ENCODE data around the gene ZNF774. TPM values are rescaled to one million over a fixed set of nuclear protein-coding genes. Genes with fewer than 3 reads are reported as not detected.
"Not testable (repeated sequence)": the region's sequence is repeated elsewhere in the genome, so short reads cannot be mapped to it uniquely, and the experiment has no call there.

The ZNF774 gene
- total RNA-seq, 1 experiment from 2014 or later, result 2.2 TPM

DNA sequence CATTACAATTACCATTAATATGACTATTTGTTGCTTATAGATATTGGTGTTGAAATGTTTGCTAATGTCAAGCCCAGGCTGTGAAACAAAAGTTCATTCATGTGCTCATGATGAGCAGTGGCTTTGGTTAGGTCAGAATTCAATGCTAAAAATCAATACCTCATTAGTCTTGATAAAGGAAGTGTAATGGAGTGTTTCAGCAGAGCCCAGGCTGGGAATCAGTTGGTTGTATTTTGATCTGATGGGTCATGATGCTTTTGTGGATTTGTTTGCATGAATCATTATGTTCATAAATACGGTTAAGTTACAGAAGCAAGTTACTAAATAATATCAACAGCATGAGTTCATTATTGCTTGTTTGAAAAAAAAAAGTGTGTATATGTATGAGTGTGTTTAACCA, 13.6 kb upstream of the ZNF774 start:
- no peak for DNase-seq (ENCODE audit: low read depth, low spot score)
- in situ Hi-C loops (cut with HindIII; ENCODE audit: low pct_unique_long_range_greater_than_20kb, low sequenced_read_pairs), result no loop called here

DNA sequence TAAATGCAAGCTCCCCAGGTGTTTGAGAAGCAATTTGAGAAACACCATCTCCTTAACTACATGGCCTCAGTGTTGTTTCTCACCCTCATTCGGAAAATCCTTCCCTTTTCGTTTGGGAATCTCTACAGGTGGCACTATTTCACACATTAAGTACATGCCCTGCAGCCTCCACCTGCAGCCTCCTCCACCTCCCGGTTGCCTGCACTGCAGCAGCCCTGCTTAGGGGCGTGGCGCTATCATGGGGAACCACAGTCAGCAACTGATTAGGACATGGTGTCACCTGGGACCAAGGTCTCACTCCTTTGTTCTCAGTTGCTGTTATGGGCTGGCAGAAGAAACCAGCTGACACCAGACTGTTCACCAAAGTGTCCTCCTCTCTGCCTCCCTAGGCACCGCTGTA, 11.7 kb upstream of the ZNF774 start:
- no peak for DNase-seq (ENCODE audit: low read depth, low spot score)
- in situ Hi-C loops (cut with HindIII; ENCODE audit: low pct_unique_long_range_greater_than_20kb, low sequenced_read_pairs), result no loop called here

DNA sequence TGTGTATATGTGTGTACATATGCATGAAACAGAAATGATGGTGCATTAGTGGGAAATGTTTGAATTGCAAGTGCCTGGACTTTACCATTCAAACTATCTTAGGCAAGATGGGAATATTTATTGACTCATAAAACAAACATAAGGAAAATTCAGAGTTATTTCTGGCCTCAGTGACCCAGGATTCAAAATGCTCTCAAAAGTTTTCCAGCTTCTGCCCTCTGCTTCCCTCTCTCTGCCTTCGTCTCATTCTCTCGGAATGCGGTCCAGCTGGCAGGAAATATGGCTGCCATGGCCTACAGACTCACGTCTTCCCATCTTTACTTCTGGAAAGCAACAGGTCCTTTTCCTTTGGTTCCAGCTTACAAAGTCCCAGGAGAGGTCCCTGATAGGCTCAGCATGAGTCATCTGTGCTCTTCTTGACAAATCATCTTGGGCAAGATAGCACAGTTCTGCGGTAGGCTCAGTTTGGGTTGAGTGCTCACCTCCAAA, 8.7 kb upstream of the ZNF774 start:
- DNase-seq (ENCODE audit: low read depth, low spot score), result no peak
- in situ Hi-C loops (cut with HindIII; ENCODE audit: low pct_unique_long_range_greater_than_20kb, low sequenced_read_pairs), result no loop called here

DNA sequence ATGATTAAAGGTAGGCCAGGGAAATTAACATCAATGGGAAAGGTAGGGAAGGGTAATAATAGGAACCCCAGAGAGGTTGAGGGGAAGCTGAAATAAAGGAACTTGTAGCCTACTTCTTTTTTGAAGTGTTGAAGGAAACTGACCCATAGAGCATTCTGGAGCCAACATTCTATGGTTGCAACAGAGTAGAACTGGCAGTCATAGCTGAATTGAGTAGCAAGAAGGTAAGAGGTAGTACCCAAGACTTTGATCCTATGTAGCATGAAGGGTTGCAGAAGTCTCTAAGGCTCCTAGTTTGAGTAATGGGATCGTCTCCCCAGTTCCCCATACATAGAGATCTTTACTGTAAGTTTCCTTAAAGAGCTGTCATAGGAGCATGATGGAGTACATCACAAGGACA, 7.4 kb upstream of the ZNF774 start:
- no peak for DNase-seq (ENCODE audit: low read depth, low spot score)
- in situ Hi-C loops (cut with HindIII; ENCODE audit: low pct_unique_long_range_greater_than_20kb, low sequenced_read_pairs), result no loop called here

DNA sequence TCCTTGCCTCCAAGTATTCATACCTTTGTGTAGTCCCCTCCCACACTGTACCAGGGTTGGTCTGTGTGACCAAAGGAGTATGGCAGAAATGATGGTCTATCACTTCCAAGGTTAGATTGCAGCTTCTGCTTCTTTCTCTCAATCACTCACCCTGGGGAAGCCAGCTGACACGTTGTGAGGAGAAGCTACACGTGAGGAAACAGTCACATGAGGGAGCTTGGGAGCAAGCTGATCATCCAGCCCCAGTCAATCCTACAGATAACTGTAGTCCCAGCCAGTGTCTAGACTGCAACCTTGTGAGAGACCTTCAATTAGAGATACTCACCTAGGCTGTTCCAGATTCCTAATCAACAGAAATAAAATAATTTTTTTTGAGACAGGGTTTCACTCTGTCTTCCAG, 6.2 kb upstream of the ZNF774 start:
- in situ Hi-C loops (cut with HindIII; ENCODE audit: low pct_unique_long_range_greater_than_20kb, low sequenced_read_pairs), result no loop called here
- peak; percentile 26 for DNase-seq (ENCODE audit: low read depth, low spot score)

DNA sequence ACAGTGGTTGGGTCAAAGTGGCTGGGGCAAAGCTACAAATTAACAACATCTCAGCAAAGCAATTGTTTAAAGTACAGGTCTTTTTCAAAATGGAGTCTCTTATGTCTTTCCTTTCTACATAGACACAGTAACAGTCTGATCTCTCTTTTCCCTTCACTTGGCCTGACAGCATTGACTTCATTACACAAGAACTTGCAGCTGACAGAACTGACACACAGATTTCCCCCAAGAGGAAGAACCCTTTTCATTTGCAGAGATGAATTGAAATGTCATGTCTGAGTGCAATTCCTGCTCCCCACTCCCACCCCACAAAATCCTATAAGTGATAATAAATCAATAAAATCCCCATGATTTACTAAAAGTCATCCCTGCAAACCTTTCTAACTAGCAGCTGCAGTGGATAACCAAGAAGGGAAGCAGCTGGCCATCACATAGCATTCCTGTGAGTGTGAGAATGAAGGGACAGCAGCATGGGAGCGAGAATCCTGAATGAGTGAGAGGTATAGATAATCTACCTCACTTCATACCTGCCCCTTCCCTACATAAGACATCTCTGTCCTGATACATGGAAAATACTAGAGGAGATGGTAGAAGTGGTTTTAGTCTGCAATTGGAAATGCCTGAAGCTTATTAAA, 4.5 kb upstream of the ZNF774 start:
- DNase-seq (ENCODE audit: low read depth, low spot score); in situ Hi-C loops (cut with HindIII; ENCODE audit: low pct_unique_long_range_greater_than_20kb, low sequenced_read_pairs): not testable (repeated sequence)

DNA sequence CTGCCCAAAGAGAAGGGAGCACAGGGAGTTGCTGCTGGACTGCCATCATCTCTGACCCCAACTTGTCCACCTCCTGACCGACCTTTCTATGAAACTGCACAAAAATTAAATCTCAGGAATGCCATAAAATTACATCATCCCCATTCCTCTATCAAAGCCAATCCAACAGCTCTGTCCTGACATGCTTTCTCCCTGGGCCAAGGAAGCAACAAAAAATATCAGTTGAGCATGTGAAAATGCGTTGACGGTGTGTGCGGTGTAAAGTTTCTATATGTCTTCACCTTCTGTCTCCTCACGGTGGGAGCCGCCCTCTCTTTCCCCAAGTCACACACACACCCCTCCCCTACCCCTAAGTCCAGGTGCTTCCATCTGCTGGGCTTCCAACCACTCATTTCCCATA, 3.6 kb upstream of the ZNF774 start:
- in situ Hi-C loops (cut with HindIII; ENCODE audit: low pct_unique_long_range_greater_than_20kb, low sequenced_read_pairs), result no loop called here
- DNase-seq (ENCODE audit: low read depth, low spot score), result no peak

DNA sequence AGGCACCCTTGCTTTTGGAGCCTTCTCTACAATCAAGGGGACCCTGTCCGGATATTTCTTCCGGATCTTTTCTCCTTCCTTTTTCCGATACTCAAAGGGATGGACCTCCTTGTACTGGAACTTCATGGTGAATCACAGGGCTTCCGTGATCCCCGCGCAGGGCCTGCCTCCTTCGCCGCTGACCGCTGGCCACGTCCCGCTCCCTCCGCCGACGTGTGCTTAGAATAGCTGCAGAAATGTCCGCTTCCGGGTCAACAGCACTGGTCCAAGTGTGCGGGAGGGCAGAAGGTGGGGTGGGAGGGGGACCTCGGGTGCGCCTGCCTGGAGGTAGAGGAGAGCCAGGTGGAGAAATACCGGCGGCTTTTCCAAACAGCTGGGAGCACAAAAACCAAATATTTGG, 3.0 kb upstream of the ZNF774 start:
- in situ Hi-C loops (cut with HindIII; ENCODE audit: low pct_unique_long_range_greater_than_20kb, low sequenced_read_pairs), result no loop called here
- DNase-seq (ENCODE audit: low read depth, low spot score), result no peak

DNA sequence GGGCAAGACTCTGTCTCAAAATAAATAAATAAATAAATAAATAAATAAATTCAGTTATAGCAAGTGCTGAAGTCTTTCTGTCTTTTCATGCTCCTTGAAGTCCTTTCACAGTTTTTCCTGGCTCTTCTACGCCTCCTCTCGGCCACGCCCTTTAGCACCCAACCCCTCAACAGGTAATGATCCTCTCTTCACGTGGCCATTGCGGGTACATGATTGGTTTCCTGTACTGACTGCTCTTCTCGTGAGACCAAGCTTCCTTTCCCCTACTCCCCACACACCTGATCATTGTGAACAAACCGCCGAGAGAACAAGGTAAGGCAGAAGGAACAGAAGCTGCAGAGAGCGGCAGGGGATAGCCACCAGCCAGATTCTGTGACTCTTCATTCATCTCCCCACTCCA, 2.3 kb upstream of the ZNF774 start:
- DNase-seq (ENCODE audit: low read depth, low spot score), result no peak
- in situ Hi-C loops (cut with HindIII; ENCODE audit: low pct_unique_long_range_greater_than_20kb, low sequenced_read_pairs), result no loop called here

DNA sequence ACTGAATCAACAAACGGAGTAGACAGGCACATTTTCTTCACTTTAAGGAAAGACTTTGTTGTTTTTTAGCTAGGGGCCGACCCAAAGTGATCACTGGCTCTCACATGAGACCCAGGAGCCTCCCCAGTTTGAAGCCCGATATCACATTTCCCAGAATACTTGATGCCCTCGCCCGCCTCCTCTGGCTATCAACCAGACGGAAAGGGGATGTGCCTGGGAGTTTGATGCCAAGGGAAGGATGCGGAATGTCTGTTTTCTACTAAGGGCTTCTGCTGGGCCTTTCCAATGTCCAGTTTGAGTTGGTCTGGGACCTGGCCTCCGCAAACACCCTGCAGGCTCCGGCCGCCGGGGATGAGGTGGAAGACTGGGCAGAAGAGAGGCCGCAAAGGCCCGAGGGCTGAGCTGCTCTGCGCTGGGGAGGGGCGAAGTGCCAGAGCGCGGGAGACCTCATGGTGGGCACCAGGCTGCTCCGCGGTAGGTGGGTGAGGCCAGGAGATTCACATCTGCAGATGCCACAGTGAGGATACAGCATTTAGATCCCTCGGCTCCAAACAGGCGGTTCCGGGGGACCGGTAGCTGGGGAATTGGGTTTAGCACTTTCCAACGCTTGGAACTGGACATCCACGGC, 491 bp upstream of the ZNF774 start:
- in situ Hi-C loops (cut with HindIII; ENCODE audit: low pct_unique_long_range_greater_than_20kb, low sequenced_read_pairs), result no loop called here

DNA sequence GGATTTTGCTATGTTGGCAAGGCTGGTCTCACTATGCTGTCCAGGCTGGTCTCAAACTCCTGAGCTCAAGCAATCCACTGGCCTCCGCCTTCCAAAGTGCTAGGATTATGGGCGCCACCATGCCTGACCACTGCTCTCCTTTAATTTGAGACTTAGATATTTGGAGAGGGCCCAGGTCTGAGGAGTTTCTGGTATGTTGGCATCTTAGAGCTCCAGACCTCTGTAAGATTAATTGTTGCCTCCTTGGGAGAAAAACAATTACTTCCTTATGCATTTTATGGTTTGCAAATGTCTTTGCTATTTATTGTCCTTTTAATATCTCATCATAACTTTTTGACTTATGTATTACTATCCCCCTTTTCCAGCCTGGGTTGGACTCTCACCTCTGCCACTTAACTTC, 2.9 kb downstream of the ZNF774 start:
- in situ Hi-C loops (cut with HindIII; ENCODE audit: low pct_unique_long_range_greater_than_20kb, low sequenced_read_pairs), result no loop called here
- no peak for DNase-seq (ENCODE audit: low read depth, low spot score)

More for the DNA sequence above, 491 bp upstream of the ZNF774 start:
- no peak for DNase-seq (ENCODE audit: low read depth, low spot score)

DNA sequence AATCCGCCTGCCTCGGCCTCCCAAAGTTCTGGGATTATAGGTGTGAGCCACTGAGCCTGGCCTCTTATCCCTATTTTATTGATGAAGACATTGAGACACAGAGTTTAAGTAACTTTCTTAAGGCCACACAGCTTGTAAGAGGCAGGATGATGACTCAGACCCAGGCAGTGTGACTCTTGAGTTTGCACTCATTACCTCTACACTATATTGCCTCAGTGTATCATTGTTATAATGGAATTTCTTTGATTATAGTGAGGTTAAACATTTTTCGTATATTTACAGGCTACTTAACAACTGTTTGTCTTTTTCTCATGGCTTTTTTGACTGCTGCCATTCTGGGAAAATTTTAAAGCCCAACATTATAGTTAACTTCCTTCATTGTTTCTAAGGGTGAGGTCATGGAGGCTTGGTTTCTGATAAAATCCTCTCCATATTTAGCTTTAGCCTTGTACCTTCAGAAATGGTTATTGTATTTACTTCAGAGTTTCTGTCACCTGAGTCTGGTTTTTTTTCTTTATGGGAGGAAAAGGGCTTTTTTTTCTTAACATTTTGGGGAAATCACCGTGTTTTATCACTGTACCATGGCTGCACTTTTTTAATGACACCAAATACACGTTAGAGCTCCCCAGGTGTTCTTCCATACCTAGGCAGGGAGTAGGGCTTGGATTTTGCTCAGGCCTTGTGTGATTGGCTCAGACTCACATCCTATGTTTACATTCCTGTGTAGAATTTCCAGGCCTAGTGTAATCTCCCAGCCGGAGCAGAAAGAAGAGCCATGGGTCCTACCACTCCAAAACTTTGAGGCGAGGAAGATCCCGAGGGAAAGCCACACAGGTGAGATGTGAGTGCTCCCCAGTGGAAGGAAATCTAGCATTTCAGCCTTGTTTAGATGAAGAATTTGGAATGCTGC, 6.3 kb downstream of the ZNF774 start:
- in situ Hi-C loops (cut with HindIII; ENCODE audit: low pct_unique_long_range_greater_than_20kb, low sequenced_read_pairs), result no loop called here
- DNase-seq (ENCODE audit: low read depth, low spot score), result no peak

DNA sequence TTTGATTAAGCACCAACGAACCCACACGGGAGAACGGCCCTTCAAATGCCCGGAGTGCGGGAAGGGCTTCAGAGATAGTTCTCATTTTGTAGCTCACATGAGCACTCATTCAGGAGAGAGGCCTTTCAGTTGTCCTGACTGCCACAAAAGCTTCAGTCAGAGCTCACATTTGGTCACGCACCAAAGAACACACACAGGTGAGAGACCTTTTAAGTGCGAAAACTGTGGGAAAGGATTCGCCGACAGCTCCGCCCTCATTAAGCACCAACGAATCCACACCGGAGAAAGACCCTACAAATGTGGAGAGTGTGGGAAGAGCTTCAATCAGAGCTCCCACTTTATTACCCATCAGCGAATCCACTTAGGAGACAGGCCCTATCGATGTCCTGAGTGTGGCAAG, 8.7 kb downstream of the ZNF774 start:
- DNase-seq (ENCODE audit: low read depth, low spot score), result no peak
- in situ Hi-C loops (cut with HindIII; ENCODE audit: low pct_unique_long_range_greater_than_20kb, low sequenced_read_pairs), result no loop called here

DNA sequence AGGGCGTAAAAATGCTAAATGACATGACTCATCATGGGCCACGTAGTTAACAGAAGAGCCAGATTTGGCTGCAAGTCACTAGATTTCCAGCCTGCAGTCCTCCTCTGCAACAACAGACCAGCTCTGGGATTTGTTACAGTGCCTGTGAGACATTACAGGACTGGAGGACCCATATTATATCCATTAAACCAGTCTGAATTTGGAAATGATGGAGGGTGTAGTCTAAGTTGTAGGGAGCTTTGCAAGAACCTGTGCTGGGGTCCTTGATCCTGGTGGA, 10.8 kb downstream of the ZNF774 start:
- DNase-seq (ENCODE audit: low read depth, low spot score), result peak; percentile 25
- in situ Hi-C loops (cut with HindIII; ENCODE audit: low pct_unique_long_range_greater_than_20kb, low sequenced_read_pairs), result no loop called here

DNA sequence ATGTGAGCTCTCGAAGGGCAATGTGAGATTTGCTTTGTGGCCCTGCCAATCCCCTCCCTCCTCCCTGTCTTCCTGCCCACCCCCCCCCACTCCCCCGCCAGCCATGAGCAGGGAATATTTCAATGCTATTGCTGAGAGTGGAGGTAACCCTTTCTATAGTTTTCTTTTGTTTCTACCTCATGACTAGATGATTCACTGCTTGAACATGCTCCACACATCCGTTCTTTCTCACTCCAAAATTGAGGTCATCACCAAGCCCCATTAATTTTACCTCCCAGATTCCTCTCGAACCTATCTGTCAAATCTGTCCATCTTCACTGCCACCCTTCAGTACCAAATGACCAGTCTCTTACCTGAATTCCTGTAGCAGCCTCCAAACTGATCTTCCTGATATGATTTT, 12.2 kb downstream of the ZNF774 start:
- in situ Hi-C loops (cut with HindIII; ENCODE audit: low pct_unique_long_range_greater_than_20kb, low sequenced_read_pairs), result no loop called here
- no peak for DNase-seq (ENCODE audit: low read depth, low spot score)

DNA sequence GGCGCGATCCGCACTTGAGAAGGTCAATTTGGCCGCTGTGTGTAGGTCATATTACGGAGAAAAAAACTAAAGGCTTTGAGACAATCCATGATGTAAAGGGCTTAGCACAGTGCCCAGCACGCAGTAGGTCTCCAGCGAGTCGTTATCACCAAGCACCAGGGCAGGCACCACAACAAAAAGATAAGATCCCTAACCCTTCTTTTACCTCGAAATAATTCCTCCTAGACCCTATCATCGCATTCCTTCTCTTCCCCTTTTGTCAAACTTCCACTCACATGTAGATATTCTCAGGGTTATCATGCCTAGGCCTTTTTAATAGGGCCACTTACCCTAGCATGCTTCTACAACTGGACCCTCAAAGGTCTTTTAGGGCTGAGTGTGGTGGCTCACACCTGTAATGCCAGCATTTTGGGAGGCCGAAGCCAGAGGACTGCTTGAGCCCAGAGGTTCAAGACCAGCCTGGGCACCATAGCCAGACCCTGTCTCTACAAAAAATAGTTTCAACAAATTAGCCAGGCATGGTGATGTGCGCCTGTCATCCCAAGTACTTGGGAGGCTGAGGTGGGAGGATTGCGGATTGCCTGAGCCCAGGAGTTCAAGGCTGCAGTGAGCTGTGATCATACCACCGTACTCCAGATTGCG, 13.5 kb downstream of the ZNF774 start:
- DNase-seq (ENCODE audit: low read depth, low spot score), result no peak
- in situ Hi-C loops (cut with HindIII; ENCODE audit: low pct_unique_long_range_greater_than_20kb, low sequenced_read_pairs), result no loop called here

DNA sequence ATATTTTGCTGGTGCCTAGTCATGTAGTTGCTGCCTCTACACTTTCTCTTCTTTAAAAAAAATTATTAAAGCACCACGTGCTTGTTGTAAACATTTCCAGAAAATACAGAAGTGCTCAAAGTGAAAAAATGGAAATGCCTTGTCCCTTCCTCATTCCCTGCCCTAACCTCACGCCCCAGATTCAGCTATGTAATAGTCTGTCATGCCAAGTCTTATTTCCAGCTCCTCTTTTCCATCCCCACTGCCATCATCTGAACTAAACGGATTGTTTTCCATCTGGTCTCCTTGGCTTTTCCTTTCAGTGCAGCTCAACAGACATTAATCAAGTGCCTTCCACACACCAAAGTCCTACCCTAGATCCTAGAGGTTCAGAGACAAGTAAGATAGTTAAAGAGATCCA, 15.5 kb downstream of the ZNF774 start:
- in situ Hi-C loops (cut with HindIII; ENCODE audit: low pct_unique_long_range_greater_than_20kb, low sequenced_read_pairs), result no loop called here
- no peak for DNase-seq (ENCODE audit: low read depth, low spot score)

DNA sequence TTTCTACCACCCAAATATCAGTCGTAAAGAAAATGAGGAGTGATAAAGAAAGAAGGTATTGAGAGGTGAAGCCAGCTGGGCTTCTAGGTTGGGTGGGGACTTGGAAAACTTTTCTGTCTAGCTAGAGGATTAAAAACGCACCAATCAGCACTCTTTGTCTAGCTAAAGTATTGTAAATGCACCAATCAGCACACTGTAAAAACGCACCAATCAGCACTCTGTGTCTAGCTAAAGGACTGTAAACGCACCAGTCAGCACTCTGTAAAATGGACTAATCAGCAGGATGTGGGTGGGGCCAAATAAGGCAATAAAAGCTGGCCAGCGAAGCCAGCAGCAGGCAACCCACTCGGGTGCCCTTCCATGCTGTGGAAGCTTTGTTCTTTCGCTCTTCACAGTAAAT, 23.0 kb downstream of the ZNF774 start:
- in situ Hi-C loops (cut with HindIII; ENCODE audit: low pct_unique_long_range_greater_than_20kb, low sequenced_read_pairs), result no loop called here
- no peak for DNase-seq (ENCODE audit: low read depth, low spot score)

Measured in SK-MEL-5 (cell line).